HEK293T (cell line): ENCODE measurements around the gene CDK14.

ENCODE experiments used
- CTCF ChIA-PET: fragments of 350-600 bp; formaldehyde crosslinking; extraction: SDS; loops from one replicate; lab custom pipeline; 2021; ENCODE audit warnings: antibody characterized with exemption, inconsistent platforms; lab: Yijun Ruan, JAX
- POLR2A ChIA-PET: fragments of 350-600 bp; formaldehyde crosslinking; extraction: SDS; loops from one replicate; lab custom pipeline; 2020; ENCODE audit warnings: antibody characterized with exemption, inconsistent platforms; lab: Yijun Ruan, JAX
- DNase-seq: peaks from one replicate; pipeline ENCODE4 v3.0.0; 2012; ENCODE audit warnings: mixed read lengths; ENCODE audit errors: extremely low spot score
- ARNT ChIP-seq: fragments of 450-650 bp; IDR thresholded peaks from 2 replicates; pipeline ENCODE4 v1.6.1; 2017; ENCODE audit warnings: mild to moderate bottlenecking
- BHLHE40 ChIP-seq: fragments of 450-650 bp; IDR thresholded peaks from 2 replicates; pipeline ENCODE4 v1.6.1; 2016; ENCODE audit warnings: mild to moderate bottlenecking, moderate library complexity, borderline replicate concordance
- CTBP1 ChIP-seq: fragments of 450-650 bp; IDR thresholded peaks from 2 replicates; pipeline ENCODE4 v1.6.1; 2016; ENCODE audit warnings: borderline replicate concordance
- ELF4 ChIP-seq: fragments of 450-650 bp; IDR thresholded peaks from 2 replicates; pipeline ENCODE4 v1.6.1; 2017; ENCODE audit warnings: antibody characterized with exemption
- FOXA1 ChIP-seq: fragments of 450-650 bp; IDR thresholded peaks from 2 replicates; pipeline ENCODE4 v1.6.1; 2016; ENCODE audit warnings: mild to moderate bottlenecking
- FOXK2 ChIP-seq: fragments of 450-650 bp; IDR thresholded peaks from 2 replicates; pipeline ENCODE4 v1.6.1; 2016; ENCODE audit warnings: mild to moderate bottlenecking
- FOXM1 ChIP-seq: fragments of 450-650 bp; IDR thresholded peaks from 2 replicates; pipeline ENCODE4 v1.6.1; 2017; ENCODE audit warnings: mild to moderate bottlenecking, borderline replicate concordance
- HDGF ChIP-seq: fragments of 450-650 bp; IDR thresholded peaks from 2 replicates; pipeline ENCODE4 v1.6.1; 2017; ENCODE audit warnings: antibody characterized with exemption, borderline replicate concordance
- L3MBTL2 ChIP-seq: fragments of 450-650 bp; conservative IDR thresholded peaks from 2 replicates; pipeline ENCODE4 v1.6.1; 2016; ENCODE audit warnings: mild to moderate bottlenecking
- LEF1 ChIP-seq: fragments of 450-650 bp; IDR thresholded peaks from 2 replicates; pipeline ENCODE4 v1.6.1; 2017; ENCODE audit warnings: mild to moderate bottlenecking, borderline replicate concordance
- NFRKB ChIP-seq: fragments of 450-650 bp; IDR thresholded peaks from 2 replicates; pipeline ENCODE4 v1.6.1; 2016; ENCODE audit warnings: mild to moderate bottlenecking, moderate library complexity
- SP1 ChIP-seq: fragments of 450-650 bp; IDR thresholded peaks from 2 replicates; pipeline ENCODE4 v1.6.1; 2017
- SUZ12 ChIP-seq: fragments of 450-650 bp; IDR thresholded peaks from 2 replicates; pipeline ENCODE4 v1.6.1; 2016; ENCODE audit warnings: mild to moderate bottlenecking
- TARDBP ChIP-seq: fragments of 450-650 bp; IDR thresholded peaks from 2 replicates; pipeline ENCODE4 v1.6.1; 2016
- ZNF384 ChIP-seq: fragments of 450-650 bp; IDR thresholded peaks from 2 replicates; pipeline ENCODE4 v1.6.1; 2016
- TF ChIP-seq, protein P1 (sequence below): fragments of 450-650 bp; IDR thresholded peaks from 2 replicates; pipeline ENCODE4 v1.6.1; 2016

Gene CDK14

DNA sequence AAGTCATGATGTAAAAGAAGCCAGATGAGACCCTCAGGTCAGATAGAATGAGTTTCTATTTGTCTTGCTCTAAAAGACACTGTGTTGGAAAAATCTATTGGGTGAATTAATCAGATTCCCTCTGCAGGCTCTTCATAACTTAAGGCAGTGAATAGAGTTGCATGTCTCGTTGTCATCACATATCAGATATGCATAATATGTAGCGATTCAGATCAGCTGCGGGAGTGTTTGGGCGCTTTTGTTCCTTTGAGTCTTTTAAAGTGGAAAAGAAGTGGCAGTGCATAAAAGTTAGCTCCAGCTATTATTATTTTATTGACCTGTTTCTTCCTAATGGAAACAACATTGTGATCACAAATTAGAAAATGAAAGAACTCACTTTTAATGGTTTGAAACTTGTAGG lies 84.4 kb downstream of the CDK14 start:
- CTCF ChIA-PET = no interaction called here
- DNase-seq = no peak

DNA sequence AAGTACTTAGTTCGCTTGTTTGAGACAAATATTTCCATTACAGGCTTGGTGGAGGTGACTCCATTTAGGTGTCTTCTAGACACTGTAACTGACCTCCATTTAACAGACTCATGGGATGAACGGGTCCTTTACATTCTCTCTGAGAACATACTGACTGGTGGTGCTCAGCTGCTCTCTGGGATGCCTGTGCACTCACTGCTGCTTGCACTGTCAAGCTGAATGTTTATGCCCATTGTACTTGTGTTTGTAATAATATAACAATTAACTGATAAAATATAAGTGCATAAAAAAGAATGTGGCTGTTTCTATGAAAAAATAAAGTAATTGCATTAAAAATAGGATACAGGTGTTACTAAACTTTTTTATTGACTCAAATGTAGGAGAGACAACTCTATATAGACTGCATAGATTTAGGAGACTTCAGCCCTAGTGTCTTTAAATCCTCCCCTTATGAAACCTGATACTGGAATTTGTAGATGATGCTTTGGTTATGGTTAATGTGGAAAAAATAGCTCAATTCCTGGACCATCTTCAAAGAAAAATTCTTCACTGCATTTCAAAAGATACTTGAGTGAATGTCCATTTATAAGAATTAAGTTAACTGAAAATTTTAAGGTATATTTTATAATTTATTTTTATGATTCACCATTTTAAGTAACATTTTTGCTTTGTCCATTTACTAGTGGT lies 85.4 kb downstream of the CDK14 start:
- no peak for DNase-seq
- TF ChIP-seq ZNF384 = no peak
- no peak for TF ChIP-seq SUZ12
- TF ChIP-seq ARNT = no peak
- TF ChIP-seq FOXM1 = no peak
- no peak for TF ChIP-seq FOXK2
- TF ChIP-seq NFRKB = no peak
- no peak for TF ChIP-seq TARDBP
- TF ChIP-seq, protein P1, sequence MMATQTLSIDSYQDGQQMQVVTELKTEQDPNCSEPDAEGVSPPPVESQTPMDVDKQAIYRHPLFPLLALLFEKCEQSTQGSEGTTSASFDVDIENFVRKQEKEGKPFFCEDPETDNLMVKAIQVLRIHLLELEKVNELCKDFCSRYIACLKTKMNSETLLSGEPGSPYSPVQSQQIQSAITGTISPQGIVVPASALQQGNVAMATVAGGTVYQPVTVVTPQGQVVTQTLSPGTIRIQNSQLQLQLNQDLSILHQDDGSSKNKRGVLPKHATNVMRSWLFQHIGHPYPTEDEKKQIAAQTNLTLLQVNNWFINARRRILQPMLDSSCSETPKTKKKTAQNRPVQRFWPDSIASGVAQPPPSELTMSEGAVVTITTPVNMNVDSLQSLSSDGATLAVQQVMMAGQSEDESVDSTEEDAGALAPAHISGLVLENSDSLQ = no peak
- TF ChIP-seq CTBP1 = no peak
- TF ChIP-seq FOXA1 = no peak
- no peak for TF ChIP-seq L3MBTL2
- ChIA-PET POLR2A (interaction anchor here (1.2 kb wide), 1 partner anchor 85 kb away, joined by 3 read pairs; no protein-coding TSS in a partner anchor), CTCF (interaction anchor here (0.6 to 1.0 kb wide), 3 partner anchors 10 to 737 kb away, joined by 3 to 6 read pairs (median 4); no protein-coding TSS in a partner anchor)

More for the DNA sequence above, 84.4 kb downstream of the CDK14 start:
- POLR2A ChIA-PET = interaction anchor here (1.2 kb wide), 1 partner anchor 84 kb away, joined by 3 read pairs; no protein-coding TSS in a partner anchor
- TF ChIP-seq HDGF (no peak), L3MBTL2 (no peak), FOXM1 (no peak), SP1 (no peak), TARDBP (no peak), SUZ12 (no peak), CTBP1 (no peak), FOXA1 (no peak), LEF1 (no peak), ZNF384 (no peak), ARNT (no peak), FOXK2 (no peak), NFRKB (no peak), BHLHE40 (no peak), ELF4 (no peak)
- TF ChIP-seq, protein P1 = no peak

GRCh38 chr7:90686146-90686545 lies 90.0 kb downstream of the CDK14 start:
- DNase-seq = no peak
- ChIA-PET CTCF (no interaction called here), POLR2A (no interaction called here)
- TF ChIP-seq CTBP1 (no peak), FOXK2 (no peak), SUZ12 (no peak), LEF1 (no peak), ELF4 (no peak), BHLHE40 (no peak), ZNF384 (no peak), FOXA1 (no peak), SP1 (no peak)

DNA sequence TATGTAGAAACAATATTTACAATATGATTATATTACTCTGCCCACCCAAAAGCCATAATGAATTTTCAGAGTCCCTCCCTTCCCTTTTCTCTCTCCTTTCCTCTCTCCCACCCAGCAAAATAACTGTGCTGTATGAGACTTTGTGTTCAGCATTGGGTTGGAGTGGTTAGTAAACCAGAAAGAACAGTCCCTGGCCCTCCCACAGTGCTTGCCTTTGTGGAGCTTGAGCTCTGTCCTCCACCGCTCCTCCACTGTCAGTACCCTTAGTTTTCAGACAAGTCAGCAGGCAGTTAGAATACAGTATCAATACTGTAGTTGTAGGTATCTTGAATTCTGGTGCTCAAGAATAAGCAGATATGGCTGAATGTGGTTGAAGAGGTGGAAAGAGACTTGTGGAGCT lies 92.7 kb downstream of the CDK14 start:
- POLR2A ChIA-PET = no interaction called here
- no peak for DNase-seq
- CTCF ChIA-PET = no interaction called here
- TF ChIP-seq CTBP1 (no peak), ZNF384 (no peak), SUZ12 (no peak), FOXK2 (no peak), ELF4 (no peak), L3MBTL2 (no peak), FOXA1 (no peak), BHLHE40 (no peak)

GRCh38 chr7:90689260-90689659 lies 93.1 kb downstream of the CDK14 start:
- DNase-seq = no peak
- CTCF ChIA-PET = no interaction called here
- no peak for TF ChIP-seq ARNT
- no peak for TF ChIP-seq FOXK2
- no peak for TF ChIP-seq SP1
- TF ChIP-seq, protein P1 = no peak
- no peak for TF ChIP-seq SUZ12
- TF ChIP-seq BHLHE40 = no peak
- no peak for TF ChIP-seq L3MBTL2
- POLR2A ChIA-PET = no interaction called here

- ChIA-PET CTCF (no interaction called here), POLR2A (no interaction called here)
- TF ChIP-seq L3MBTL2 = no peak
- no peak for DNase-seq
These were observed 94.2 kb downstream of the CDK14 start for GRCh38 chr7:90690159-90690858.
